Natural killer cell (primary cell): ENCODE results near the gene UQCRC1. TPM values are rescaled to one million over a fixed set of nuclear protein-coding genes. Genes with fewer than 3 reads are reported as not detected.

Experiments
- ATAC-seq, 3 donors: fragments of 150-1000 bp in 2 of 3; fragments of 200-7000 bp in 1 of 3; cut with Tn5 transposase; 1 replicate in 1 of 3; 2 replicates in 2 of 3; pipeline ENCODE4 v1.10.0; 2021; ENCODE audit warnings: mild to moderate bottlenecking in 2 of 3, moderate library complexity in 2 of 3
- DNase-seq, 2 donors: peaks; one replicate each; pipeline versions ENCODE4 v3.0.0 to v3.0.0-alpha.2; 2013 to 2021; ENCODE audit warnings: mixed read lengths in 1 of 2
- H3K27ac ChIP-seq: one replicate; pipeline ENCODE4 v1.5.1; 2013; ENCODE audit warnings: mild to moderate bottlenecking, low read length
- H3K27me3 ChIP-seq: one replicate; pipeline ENCODE4 v1.6.1; 2013; ENCODE audit warnings: low read length; ENCODE audit not compliant: control insufficient read depth, insufficient read depth
- H3K36me3 ChIP-seq: one replicate; pipeline ENCODE4 v1.6.1; 2013; ENCODE audit warnings: low read length; ENCODE audit not compliant: control insufficient read depth, insufficient read depth
- H3K4me1 ChIP-seq: one replicate; pipeline ENCODE4 v1.6.1; 2013; ENCODE audit warnings: low read length; ENCODE audit not compliant: control insufficient read depth, insufficient read depth
- H3K4me3 ChIP-seq: one replicate; pipeline ENCODE4 v1.5.1; 2013; ENCODE audit warnings: low read length
- H3K9me3 ChIP-seq: one replicate; pipeline ENCODE4 v1.6.1; 2013; ENCODE audit warnings: low read length; ENCODE audit not compliant: control insufficient read depth, insufficient read depth
- H3K27ac Mint-ChIP-seq, 2 donors: one replicate each; pipeline ENCODE4 v1.8.0; 2022; ENCODE audit warnings: mild to moderate bottlenecking in 2 of 2, mixed read lengths in 2 of 2, moderate library complexity in 1 of 2
- H3K27me3 Mint-ChIP-seq, 2 donors: one replicate each; pipeline ENCODE4 v1.8.0; 2022; ENCODE audit warnings: low read depth in 2 of 2, mixed read lengths in 2 of 2
- H3K36me3 Mint-ChIP-seq: one replicate; pipeline ENCODE4 v1.8.0; 2022; ENCODE audit warnings: mixed read lengths
- H3K4me1 Mint-ChIP-seq, 2 donors: one replicate each; pipeline ENCODE4 v1.8.0; 2022; ENCODE audit warnings: mixed read lengths in 2 of 2
- H3K4me3 Mint-ChIP-seq: one replicate; pipeline ENCODE4 v1.8.0; 2022; ENCODE audit warnings: mild to moderate bottlenecking, moderate library complexity, mixed read lengths
- H3K9me3 Mint-ChIP-seq, 2 donors: one replicate each; pipeline ENCODE4 v1.8.0; 2022; ENCODE audit warnings: mixed read lengths in 2 of 2
- WGBS: methylation state at CpG from one replicate; pipeline ENCODE4 v1.1.7; 2013; ENCODE audit warnings: missing lambda C conversion rate; ENCODE audit not compliant: insufficient coverage; 5-methylcytosine and 5-hydroxymethylcytosine counted together
- intact Hi-C: fragments of 100-400 bp; cut with micrococcal nuclease; formaldehyde crosslinking; loops from one replicate; pipeline ENCODE4 v1.14.2; 2022
- total RNA-seq, 4 donors: library from RNA; stranded (reverse); fragments of 120-200 nt in 1 of 4; gene quantifications; one replicate each; pipeline versions ENCODE4 v1.2.3 to v1.2.4, GENCODE V29; 2013 to 2022
- TF ChIP-seq, protein P1 (sequence below): fragments of 200-600 bp; IDR thresholded peaks from one replicate; pipeline ENCODE4 v1.8.0; 2022; ENCODE audit warnings: antibody characterized with exemption

UQCRC1 gene
- total RNA-seq, 3 donors from 2014 or later (not counting 1 experiment from before 2014, with no cell fraction given), result 117 to 139 (median 124) TPM

DNA sequence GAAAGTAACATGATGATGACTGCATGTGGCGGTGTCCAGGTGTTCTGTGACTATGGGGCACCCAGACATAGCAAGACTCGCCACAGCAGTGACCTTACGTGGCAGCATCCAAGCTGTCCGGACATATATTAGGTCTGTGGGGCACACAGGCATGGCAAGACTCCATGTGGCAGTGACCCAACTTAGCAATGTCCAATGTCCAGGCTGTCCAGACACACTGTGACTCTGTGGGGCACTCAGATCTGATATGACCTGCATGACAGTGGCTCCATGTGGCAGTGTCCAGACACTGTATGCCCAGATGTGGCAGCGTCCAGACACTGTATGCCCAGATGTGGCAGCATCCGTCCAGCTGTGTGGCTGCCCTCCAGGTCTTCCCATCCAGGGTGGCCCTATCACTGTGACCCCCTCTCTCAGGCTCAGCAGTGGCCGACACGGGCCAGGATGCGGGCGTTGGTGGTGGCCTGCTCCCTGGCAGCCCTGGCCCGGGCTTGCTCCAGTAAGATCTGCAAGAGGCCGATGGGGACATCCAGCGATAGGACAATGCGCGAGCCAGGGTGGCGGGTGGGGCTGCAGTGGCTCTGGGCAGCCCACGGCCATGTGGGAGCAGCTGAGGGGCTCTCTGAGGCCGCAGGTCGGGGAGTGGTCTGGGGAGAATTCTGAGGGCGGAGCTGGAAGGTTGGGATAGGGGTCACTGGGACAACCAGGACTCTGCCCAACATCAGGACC, 46.9 kb downstream of the UQCRC1 start:
- H3K27ac Mint-ChIP-seq, result peak overlapping the region; percentile 20 to 94
- intact Hi-C loops, result no loop called here

GRCh38 chr3:48561045-48561736, 48.3 kb downstream of the UQCRC1 start:
- Histone ChIP-seq H3K27ac (no peak overlapping the region), H3K4me3 (no peak overlapping the region), H3K27me3 (no peaks in the 10 kb centered on the region), H3K9me3 (no peaks in the 10 kb centered on the region), H3K4me1 (peaks cover 74% of the 10 kb centered on the region), H3K36me3 (no peaks in the 10 kb centered on the region)
- ATAC-seq (no peak), DNase-seq (no peak)
- Mint-ChIP-seq H3K27ac (peak overlapping the region in 1 of 2 donors; percentile 35), H3K4me1 (peaks cover 28 to 71% of the 10 kb centered on the region in 2 donors), H3K36me3 (no peaks in the 10 kb centered on the region), H3K27me3 (no peaks in the 10 kb centered on the region), H3K9me3 (no peaks in the 10 kb centered on the region), H3K4me3 (no peak overlapping the region)
- TF ChIP-seq, protein P1, sequence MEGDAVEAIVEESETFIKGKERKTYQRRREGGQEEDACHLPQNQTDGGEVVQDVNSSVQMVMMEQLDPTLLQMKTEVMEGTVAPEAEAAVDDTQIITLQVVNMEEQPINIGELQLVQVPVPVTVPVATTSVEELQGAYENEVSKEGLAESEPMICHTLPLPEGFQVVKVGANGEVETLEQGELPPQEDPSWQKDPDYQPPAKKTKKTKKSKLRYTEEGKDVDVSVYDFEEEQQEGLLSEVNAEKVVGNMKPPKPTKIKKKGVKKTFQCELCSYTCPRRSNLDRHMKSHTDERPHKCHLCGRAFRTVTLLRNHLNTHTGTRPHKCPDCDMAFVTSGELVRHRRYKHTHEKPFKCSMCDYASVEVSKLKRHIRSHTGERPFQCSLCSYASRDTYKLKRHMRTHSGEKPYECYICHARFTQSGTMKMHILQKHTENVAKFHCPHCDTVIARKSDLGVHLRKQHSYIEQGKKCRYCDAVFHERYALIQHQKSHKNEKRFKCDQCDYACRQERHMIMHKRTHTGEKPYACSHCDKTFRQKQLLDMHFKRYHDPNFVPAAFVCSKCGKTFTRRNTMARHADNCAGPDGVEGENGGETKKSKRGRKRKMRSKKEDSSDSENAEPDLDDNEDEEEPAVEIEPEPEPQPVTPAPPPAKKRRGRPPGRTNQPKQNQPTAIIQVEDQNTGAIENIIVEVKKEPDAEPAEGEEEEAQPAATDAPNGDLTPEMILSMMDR, result no peak
- whole genome bisulfite sequencing, result 37% methylated on average over 21 of the region's 21 CpGs
- intact Hi-C loops, result no loop called here

More for the DNA sequence above, 46.9 kb downstream of the UQCRC1 start:
- no peak for ATAC-seq
- Histone ChIP-seq H3K27ac (no peak overlapping the region), H3K27me3 (no peaks in the 10 kb centered on the region), H3K4me1 (peaks cover 67% of the 10 kb centered on the region), H3K36me3 (no peaks in the 10 kb centered on the region), H3K9me3 (no peaks in the 10 kb centered on the region), H3K4me3 (no peak overlapping the region)
- no peak overlapping the region for H3K4me3 Mint-ChIP-seq
- H3K9me3 Mint-ChIP-seq, result no peaks in the 10 kb centered on the region
- 89% methylated on average over 20 of the region's 20 CpGs for WGBS
- no peaks in the 10 kb centered on the region for H3K36me3 Mint-ChIP-seq
- H3K4me1 Mint-ChIP-seq, result peaks cover 28 to 59% of the 10 kb centered on the region in 2 donors
- no peaks in the 10 kb centered on the region for H3K27me3 Mint-ChIP-seq
- TF ChIP-seq, protein P1, result no peak
- DNase-seq, result no peak

DNA sequence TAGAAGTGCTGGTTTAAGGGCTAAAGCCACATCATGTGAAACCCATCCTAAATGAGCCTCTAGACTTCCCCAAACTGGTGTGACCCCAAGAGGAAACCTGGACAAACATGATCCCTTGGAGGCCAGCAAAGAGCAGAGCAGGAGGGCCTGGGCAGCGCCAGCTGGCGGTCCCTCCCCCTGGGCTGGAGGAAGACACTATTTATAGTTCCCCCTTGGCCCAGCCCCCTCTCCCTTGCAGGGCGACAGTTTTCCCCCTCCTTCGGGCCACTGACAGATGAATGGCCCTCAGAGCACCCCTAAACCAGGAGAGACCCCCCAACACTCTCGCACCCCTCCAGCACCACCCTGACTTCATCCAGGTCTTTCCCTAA, 48.8 kb downstream of the UQCRC1 start:
- TF ChIP-seq, protein P1, result no peak
- Histone ChIP-seq H3K36me3 (no peaks in the 10 kb centered on the region), H3K4me3 (no peak overlapping the region), H3K9me3 (no peaks in the 10 kb centered on the region), H3K4me1 (peaks cover 74% of the 10 kb centered on the region), H3K27ac (no peak overlapping the region), H3K27me3 (no peaks in the 10 kb centered on the region)
- ATAC-seq, result no peak
- H3K27me3 Mint-ChIP-seq, result no peaks in the 10 kb centered on the region
- DNase-seq, result no peak
- H3K36me3 Mint-ChIP-seq, result no peaks in the 10 kb centered on the region
- H3K27ac Mint-ChIP-seq, result peak overlapping the region in 1 of 2 donors; percentile 35
- intact Hi-C loops, result no loop called here
- peaks cover 28 to 65% of the 10 kb centered on the region in 2 donors for H3K4me1 Mint-ChIP-seq
- H3K4me3 Mint-ChIP-seq, result no peak overlapping the region
- H3K9me3 Mint-ChIP-seq, result no peaks in the 10 kb centered on the region
- 11% methylated on average over 5 of the region's 5 CpGs for WGBS
